A172 (cell line): ENCODE measurements around the gene MGAT3. TPM values are rescaled to one million over a fixed set of nuclear protein-coding genes. Genes with fewer than 3 reads are reported as not detected.

ENCODE experiments used
- DNase-seq: peaks from one replicate; pipeline ENCODE4 v3.0.0-alpha.2; 2015; ENCODE audit warnings: low spot score
- total RNA-seq: library from RNA; depleted of rRNA; stranded (reverse); fragments of >200 nt; shearing (Covaris generic); gene quantifications from 2 replicates; pipeline ENCODE4 v1.2.3, GENCODE V29; 2014

Gene MGAT3
- total RNA-seq, 1 experiment from 2014 or later, result 1.3 TPM

GRCh38 chr22:39450258-39450955, 6.4 kb upstream of the MGAT3 start:
- DNase-seq, result no peak

- DNase-seq, result no peak
Measured at GRCh38 chr22:39452740-39453040, 4.1 kb upstream of the MGAT3 start.

GRCh38 chr22:39453765-39454378, 2.9 kb upstream of the MGAT3 start:
- no peak for DNase-seq

GRCh38 chr22:39454385-39454871, 2.4 kb upstream of the MGAT3 start:
- DNase-seq, result peak; percentile 22

GRCh38 chr22:39457198-39457555, 365 bp downstream of the MGAT3 start:
- DNase-seq, result no peak

- DNase-seq, result no peak
Measured at GRCh38 chr22:39457556-39458443, 988 bp downstream of the MGAT3 start.

- DNase-seq, result no peak
Measured at GRCh38 chr22:39458444-39459083, 1.8 kb downstream of the MGAT3 start.

GRCh38 chr22:39459681-39460080, 2.9 kb downstream of the MGAT3 start:
- no peak for DNase-seq

- DNase-seq, result no peak
Measured at GRCh38 chr22:39462443-39463221, 5.8 kb downstream of the MGAT3 start.

GRCh38 chr22:39463277-39463676, 6.5 kb downstream of the MGAT3 start:
- no peak for DNase-seq

GRCh38 chr22:39463931-39464390, 7.1 kb downstream of the MGAT3 start:
- no peak for DNase-seq

GRCh38 chr22:39466228-39467006, 9.6 kb downstream of the MGAT3 start:
- DNase-seq, result no peak

GRCh38 chr22:39467390-39467895, 10.6 kb downstream of the MGAT3 start:
- DNase-seq, result no peak

- DNase-seq, result no peak
Measured at GRCh38 chr22:39468487-39469325, 11.9 kb downstream of the MGAT3 start.

GRCh38 chr22:39469326-39469680, 12.5 kb downstream of the MGAT3 start:
- DNase-seq, result no peak

- no peak for DNase-seq
Measured at GRCh38 chr22:39469681-39470450, 13.1 kb downstream of the MGAT3 start.

- no peak for DNase-seq
Measured at GRCh38 chr22:39470451-39471291, 13.9 kb downstream of the MGAT3 start.
